ENCODE measurements around the gene MIER2.

MIER2 gene

GRCh38 chr19:377801-378581, 33.4 kb upstream of the MIER2 start:
- DNase-seq (ENCODE audit: low read depth in 2 of 2) = no peak

GRCh38 chr19:376111-376470, 31.5 kb upstream of the MIER2 start:
- DNase-seq (ENCODE audit: low read depth in 2 of 2) = no peak

- no peak for DNase-seq (ENCODE audit: low read depth in 2 of 2)
These were observed 31.0 kb upstream of the MIER2 start for GRCh38 chr19:375395-376110.

GRCh38 chr19:374886-375235, 30.3 kb upstream of the MIER2 start:
- DNase-seq (ENCODE audit: low read depth in 2 of 2) = no peak

GRCh38 chr19:374183-374885, 29.7 kb upstream of the MIER2 start:
- DNase-seq (ENCODE audit: low read depth in 2 of 2) = no peak

GRCh38 chr19:373391-374182, 29.0 kb upstream of the MIER2 start:
- DNase-seq (ENCODE audit: low read depth in 2 of 2) = no peak

- DNase-seq (ENCODE audit: low read depth in 2 of 2) = no peak
These were observed 27.8 kb upstream of the MIER2 start for GRCh38 chr19:372306-372890.

- DNase-seq (ENCODE audit: low read depth in 2 of 2) = no peak
These were observed 27.0 kb upstream of the MIER2 start for GRCh38 chr19:371501-372168.

GRCh38 chr19:370641-371330, 26.2 kb upstream of the MIER2 start:
- DNase-seq (ENCODE audit: low read depth in 2 of 2) = no peak

GRCh38 chr19:369876-370275, 25.3 kb upstream of the MIER2 start:
- no peak for DNase-seq (ENCODE audit: low read depth in 2 of 2)

- no peak for DNase-seq (ENCODE audit: low read depth in 2 of 2)
These were observed 24.7 kb upstream of the MIER2 start for GRCh38 chr19:369256-369655.

- DNase-seq (ENCODE audit: low read depth in 2 of 2) = no peak
These were observed 24.0 kb upstream of the MIER2 start for GRCh38 chr19:368630-369024.

GRCh38 chr19:367963-368629, 23.5 kb upstream of the MIER2 start:
- no peak for DNase-seq (ENCODE audit: low read depth in 2 of 2)

GRCh38 chr19:367561-367960, 23.0 kb upstream of the MIER2 start:
- DNase-seq (ENCODE audit: low read depth in 2 of 2) = no peak

- no peak for DNase-seq (ENCODE audit: low read depth in 2 of 2)
These were observed 22.4 kb upstream of the MIER2 start for GRCh38 chr19:366951-367350.

GRCh38 chr19:366205-366783, 21.7 kb upstream of the MIER2 start:
- no peak for DNase-seq (ENCODE audit: low read depth in 2 of 2)

GRCh38 chr19:364496-365287, 20.1 kb upstream of the MIER2 start:
- no peak for DNase-seq (ENCODE audit: low read depth in 2 of 2)

- DNase-seq (ENCODE audit: low read depth in 2 of 2) = no peak
These were observed 18.1 kb upstream of the MIER2 start for GRCh38 chr19:362683-363082.

- DNase-seq (ENCODE audit: low read depth in 2 of 2) = no peak
These were observed 17.6 kb upstream of the MIER2 start for GRCh38 chr19:362154-362553.
